K562 (cell line): Measurements from ENCODE around the gene CDC25B.

Experiments
- ARID2 ChIP-seq: fragments of 450-650 bp; IDR thresholded peaks from 2 replicates; pipeline ENCODE4 v1.6.1; 2017; ENCODE audit warnings: antibody characterized with exemption, mild to moderate bottlenecking
- BRF1 ChIP-seq: IDR thresholded peaks from 3 replicates; pipeline ENCODE4 v1.6.1; 2011; ENCODE audit warnings: borderline replicate concordance, mild to moderate bottlenecking; ENCODE audit not compliant: insufficient read length; ENCODE audit errors: extremely low read depth
- CBX8 ChIP-seq: fragments of 200-600 bp; sonication (generic); IDR thresholded peaks from 2 replicates; pipeline ENCODE4 v1.6.1; 2012; ENCODE audit warnings: borderline replicate concordance, mixed run types, low read depth, mild to moderate bottlenecking, moderate library complexity, mixed read lengths, low read length, control low read depth, inconsistent platforms; ENCODE audit not compliant: poor library complexity, severe bottlenecking; ENCODE audit errors: extremely low read depth
- FOXM1 ChIP-seq, 2 experiments: fragments of 450-650 bp in 1 of 2; sonication (generic) in 1 of 2; formaldehyde crosslinking in 1 of 2; IDR thresholded peaks; 2 replicates each; pipeline versions ENCODE4 v1.6.1 to v1.9.0; 2017 to 2022; ENCODE audit warnings: low read depth in 2 of 2, mild to moderate bottlenecking in 2 of 2, missing genetic modification reagents in 1 of 2, moderate library complexity in 1 of 2
- TF ChIP-seq, protein P1 (sequence below), 3 experiments: IDR thresholded peaks in 2 of 3; conservative IDR thresholded peaks in 1 of 3; 2 replicates each; pipeline ENCODE4 v1.5.1; 2011 to 2012; ENCODE audit warnings: low read length in 3 of 3, mild to moderate bottlenecking in 3 of 3, control low read depth in 2 of 3, improper control_type of control experiment in 1 of 3, inconsistent platforms in 1 of 3, low read depth in 1 of 3, mixed read lengths in 1 of 3, moderate library complexity in 1 of 3; ENCODE audit not compliant: insufficient read depth in 2 of 3
- TF ChIP-seq, protein P2 (sequence below): fragments of 250-450 bp; sonication (Bioruptor Pico); IDR thresholded peaks from 2 replicates; pipeline ENCODE4 v1.8.0; 2022; ENCODE audit warnings: moderate library complexity, mild to moderate bottlenecking, inconsistent platforms
- TF ChIP-seq, protein P3 (sequence below): fragments of 250-450 bp; sonication (Bioruptor Pico); IDR thresholded peaks from 2 replicates; pipeline ENCODE4 v1.4.0; 2020; ENCODE audit warnings: mild to moderate bottlenecking, moderate library complexity, borderline replicate concordance
- TF ChIP-seq, protein P4 (sequence below): fragments of 450-650 bp; IDR thresholded peaks from 2 replicates; pipeline ENCODE4 v1.6.1; 2014; ENCODE audit warnings: low read depth, mild to moderate bottlenecking, moderate library complexity, borderline replicate concordance

DNA sequence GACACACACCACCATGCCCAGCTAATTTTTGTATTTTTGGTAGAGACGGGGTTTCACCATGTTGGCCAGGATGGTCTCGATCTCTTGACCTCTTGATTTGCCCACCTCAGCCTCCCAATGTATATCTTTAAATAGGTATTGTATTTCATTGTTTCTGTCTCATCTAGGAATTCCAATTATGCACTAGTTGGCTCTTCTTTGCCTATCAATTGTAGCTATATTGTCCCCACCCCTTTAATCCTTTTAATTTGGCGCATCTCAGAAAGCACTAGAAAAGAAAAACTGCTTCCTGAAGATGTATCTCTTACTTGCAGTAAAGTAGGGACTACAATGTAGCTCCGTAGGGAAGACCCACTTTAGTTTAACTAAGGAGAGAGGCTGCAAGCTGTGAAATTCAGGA is 40.0 kb downstream of the CDC25B start:
- TF ChIP-seq FOXM1 (IDR thresholded peaks at IDR 0.05; ENCODE audit: low read depth): no peak
- no peak for TF ChIP-seq FOXM1 (CRISPR knock-in tag; IDR thresholded peaks at IDR 0.05; ENCODE audit: low read depth)
- TF ChIP-seq, protein P1, sequence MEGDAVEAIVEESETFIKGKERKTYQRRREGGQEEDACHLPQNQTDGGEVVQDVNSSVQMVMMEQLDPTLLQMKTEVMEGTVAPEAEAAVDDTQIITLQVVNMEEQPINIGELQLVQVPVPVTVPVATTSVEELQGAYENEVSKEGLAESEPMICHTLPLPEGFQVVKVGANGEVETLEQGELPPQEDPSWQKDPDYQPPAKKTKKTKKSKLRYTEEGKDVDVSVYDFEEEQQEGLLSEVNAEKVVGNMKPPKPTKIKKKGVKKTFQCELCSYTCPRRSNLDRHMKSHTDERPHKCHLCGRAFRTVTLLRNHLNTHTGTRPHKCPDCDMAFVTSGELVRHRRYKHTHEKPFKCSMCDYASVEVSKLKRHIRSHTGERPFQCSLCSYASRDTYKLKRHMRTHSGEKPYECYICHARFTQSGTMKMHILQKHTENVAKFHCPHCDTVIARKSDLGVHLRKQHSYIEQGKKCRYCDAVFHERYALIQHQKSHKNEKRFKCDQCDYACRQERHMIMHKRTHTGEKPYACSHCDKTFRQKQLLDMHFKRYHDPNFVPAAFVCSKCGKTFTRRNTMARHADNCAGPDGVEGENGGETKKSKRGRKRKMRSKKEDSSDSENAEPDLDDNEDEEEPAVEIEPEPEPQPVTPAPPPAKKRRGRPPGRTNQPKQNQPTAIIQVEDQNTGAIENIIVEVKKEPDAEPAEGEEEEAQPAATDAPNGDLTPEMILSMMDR (IDR thresholded peaks at IDR 0.05 in 2 of 3, conservative IDR thresholded peaks at IDR 0.05 in 1 of 3; ENCODE audit: insufficient read depth in 2 of 3, low read depth in 1 of 3, low read length in 3 of 3): no peak
- TF ChIP-seq, protein P2, sequence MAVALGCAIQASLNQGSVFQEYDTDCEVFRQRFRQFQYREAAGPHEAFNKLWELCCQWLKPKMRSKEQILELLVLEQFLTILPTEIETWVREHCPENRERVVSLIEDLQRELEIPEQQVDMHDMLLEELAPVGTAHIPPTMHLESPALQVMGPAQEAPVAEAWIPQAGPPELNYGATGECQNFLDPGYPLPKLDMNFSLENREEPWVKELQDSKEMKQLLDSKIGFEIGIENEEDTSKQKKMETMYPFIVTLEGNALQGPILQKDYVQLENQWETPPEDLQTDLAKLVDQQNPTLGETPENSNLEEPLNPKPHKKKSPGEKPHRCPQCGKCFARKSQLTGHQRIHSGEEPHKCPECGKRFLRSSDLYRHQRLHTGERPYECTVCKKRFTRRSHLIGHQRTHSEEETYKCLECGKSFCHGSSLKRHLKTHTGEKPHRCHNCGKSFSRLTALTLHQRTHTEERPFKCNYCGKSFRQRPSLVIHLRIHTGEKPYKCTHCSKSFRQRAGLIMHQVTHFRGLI (CRISPR knock-in tag): no peak
- no peak for TF ChIP-seq ARID2
- no peak for TF ChIP-seq BRF1
- TF ChIP-seq, protein P3, sequence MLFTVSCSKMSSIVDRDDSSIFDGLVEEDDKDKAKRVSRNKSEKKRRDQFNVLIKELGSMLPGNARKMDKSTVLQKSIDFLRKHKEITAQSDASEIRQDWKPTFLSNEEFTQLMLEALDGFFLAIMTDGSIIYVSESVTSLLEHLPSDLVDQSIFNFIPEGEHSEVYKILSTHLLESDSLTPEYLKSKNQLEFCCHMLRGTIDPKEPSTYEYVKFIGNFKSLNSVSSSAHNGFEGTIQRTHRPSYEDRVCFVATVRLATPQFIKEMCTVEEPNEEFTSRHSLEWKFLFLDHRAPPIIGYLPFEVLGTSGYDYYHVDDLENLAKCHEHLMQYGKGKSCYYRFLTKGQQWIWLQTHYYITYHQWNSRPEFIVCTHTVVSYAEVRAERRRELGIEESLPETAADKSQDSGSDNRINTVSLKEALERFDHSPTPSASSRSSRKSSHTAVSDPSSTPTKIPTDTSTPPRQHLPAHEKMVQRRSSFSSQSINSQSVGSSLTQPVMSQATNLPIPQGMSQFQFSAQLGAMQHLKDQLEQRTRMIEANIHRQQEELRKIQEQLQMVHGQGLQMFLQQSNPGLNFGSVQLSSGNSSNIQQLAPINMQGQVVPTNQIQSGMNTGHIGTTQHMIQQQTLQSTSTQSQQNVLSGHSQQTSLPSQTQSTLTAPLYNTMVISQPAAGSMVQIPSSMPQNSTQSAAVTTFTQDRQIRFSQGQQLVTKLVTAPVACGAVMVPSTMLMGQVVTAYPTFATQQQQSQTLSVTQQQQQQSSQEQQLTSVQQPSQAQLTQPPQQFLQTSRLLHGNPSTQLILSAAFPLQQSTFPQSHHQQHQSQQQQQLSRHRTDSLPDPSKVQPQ (CRISPR knock-in tag): no peak
- TF ChIP-seq, protein P4, sequence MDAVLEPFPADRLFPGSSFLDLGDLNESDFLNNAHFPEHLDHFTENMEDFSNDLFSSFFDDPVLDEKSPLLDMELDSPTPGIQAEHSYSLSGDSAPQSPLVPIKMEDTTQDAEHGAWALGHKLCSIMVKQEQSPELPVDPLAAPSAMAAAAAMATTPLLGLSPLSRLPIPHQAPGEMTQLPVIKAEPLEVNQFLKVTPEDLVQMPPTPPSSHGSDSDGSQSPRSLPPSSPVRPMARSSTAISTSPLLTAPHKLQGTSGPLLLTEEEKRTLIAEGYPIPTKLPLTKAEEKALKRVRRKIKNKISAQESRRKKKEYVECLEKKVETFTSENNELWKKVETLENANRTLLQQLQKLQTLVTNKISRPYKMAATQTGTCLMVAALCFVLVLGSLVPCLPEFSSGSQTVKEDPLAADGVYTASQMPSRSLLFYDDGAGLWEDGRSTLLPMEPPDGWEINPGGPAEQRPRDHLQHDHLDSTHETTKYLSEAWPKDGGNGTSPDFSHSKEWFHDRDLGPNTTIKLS: no peak
- no peak for TF ChIP-seq CBX8
